SK-N-MC (cell line): ENCODE data around the gene EHMT2.

ENCODE experiments used
- EZH2 ChIP-seq: fragments of 200-600 bp; sonication (generic); IDR thresholded peaks from one replicate; pipeline ENCODE4 v1.6.1; 2017; ENCODE audit warnings: antibody characterized with exemption
- POLR2AphosphoS5 ChIP-seq: IDR thresholded peaks from 2 replicates; pipeline ENCODE4 v1.6.1; 2012; ENCODE audit warnings: mild to moderate bottlenecking, low read depth, low read length, borderline replicate concordance

DNA sequence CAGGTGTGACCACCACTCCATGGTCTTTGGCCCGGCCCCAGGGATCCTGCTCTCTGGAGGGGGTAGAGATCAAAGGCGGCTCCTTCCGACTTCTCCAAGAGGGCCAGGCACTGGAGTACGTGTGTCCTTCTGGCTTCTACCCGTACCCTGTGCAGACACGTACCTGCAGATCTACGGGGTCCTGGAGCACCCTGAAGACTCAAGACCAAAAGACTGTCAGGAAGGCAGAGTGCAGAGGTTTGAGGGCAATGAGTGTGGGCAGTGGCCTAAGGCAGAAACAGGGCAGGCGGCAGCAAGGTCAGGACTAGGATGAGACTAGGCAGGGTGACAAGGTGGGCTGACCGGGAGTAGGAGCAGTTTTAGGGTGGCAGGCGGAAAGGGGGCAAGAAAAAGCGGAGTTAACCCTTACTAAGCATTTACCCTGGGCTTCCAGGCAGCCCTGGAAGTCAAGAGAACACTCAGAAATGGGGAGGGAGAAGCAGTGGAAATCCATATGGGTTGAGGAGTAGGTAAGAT lies 48.9 kb upstream of the EHMT2 start:
- TF ChIP-seq EZH2 (no peak), POLR2AphosphoS5 (no peak)
